HCT116 (cell line): Measurements from ENCODE around the gene GPSM3. TPM values are rescaled to one million over a fixed set of nuclear protein-coding genes. Genes with fewer than 3 reads are reported as not detected.

ENCODE experiments used
- ATAC-seq: fragments of 200-7000 bp; cut with Tn5 transposase; 2 replicates; pipeline ENCODE4 v1.9.1; 2020; ENCODE audit warnings: mild to moderate bottlenecking, moderate library complexity
- BruUV-seq: library from RNA; stranded (reverse); fragments of 400-500 nt; replicated peaks from 2 replicates; lab custom pipeline; 2021; lab: Mats Ljungman, UMichigan
- CTCF ChIA-PET: fragments of 300-600 bp; sonication (Branson Sonifier 250); formaldehyde crosslinking; loops from one replicate; lab custom pipeline; 2021; ENCODE audit warnings: antibody characterized with exemption; lab: Charles Lee
- POLR2A ChIA-PET: fragments of 300-600, 350-600 bp; sonication (Branson Sonifier 250); formaldehyde crosslinking; loops from one replicate; lab custom pipeline; 2021; ENCODE audit warnings: antibody characterized with exemption; lab: Charles Lee
- RAD21 ChIA-PET, 2 experiments: fragments of 300-600 bp; sonication (Branson Sonifier 250); formaldehyde crosslinking; loops; one replicate each; lab custom pipeline; 2023; ENCODE audit warnings: low total read pairs in 2 of 2; ENCODE audit not compliant: uncharacterized antibody in 2 of 2, unreplicated experiment in 2 of 2, low non-redundant PET in 1 of 2; lab: Charles Lee
- DNase-seq: peaks from one replicate; pipeline ENCODE4 v3.0.0-alpha.2; 2010; ENCODE audit warnings: low read depth, low spot score
- H2AFZ ChIP-seq: fragments of 200-600 bp; shearing (Covaris generic), sonication (generic); 2 replicates; pipeline ENCODE4 v1.6.1; 2017; ENCODE audit warnings: low read depth, mixed run types, mixed read lengths, antibody characterized with exemption, low read length; ENCODE audit not compliant: poor library complexity, severe bottlenecking
- H3K27ac ChIP-seq: 2 replicates; pipeline ENCODE4 v1.5.1; 2012; ENCODE audit warnings: low read depth, low read length
- H3K27me3 ChIP-seq: fragments of 200-600 bp; sonication (generic); 2 replicates; pipeline ENCODE4 v1.6.1; 2016; ENCODE audit warnings: mixed run types, low read length, mixed read lengths; ENCODE audit not compliant: insufficient read depth
- H3K36me3 ChIP-seq, 2 experiments: fragments of 200-500 bp in 1 of 2; fragments of 200-600 bp in 1 of 2; sonication (Bioruptor generic) in 1 of 2; sonication (generic) in 1 of 2; 2 replicates each; pipeline versions ENCODE4 v1.5.1 to v1.6.1; 2014 to 2016; ENCODE audit warnings: low read length in 2 of 2, inconsistent platforms in 1 of 2, mixed read lengths in 1 of 2, mixed run types in 1 of 2; ENCODE audit not compliant: insufficient read depth in 2 of 2, control insufficient read depth in 1 of 2
- H3K4me1 ChIP-seq, 2 experiments: fragments of 200-600 bp in 1 of 2; sonication (generic) in 1 of 2; 2 replicates each; pipeline versions ENCODE4 v1.5.1 to v1.6.1; 2012 to 2017; ENCODE audit warnings: low read length in 2 of 2, inconsistent platforms in 1 of 2, mild to moderate bottlenecking in 1 of 2, mixed read lengths in 1 of 2, mixed run types in 1 of 2, moderate library complexity in 1 of 2; ENCODE audit not compliant: insufficient read depth in 2 of 2, control insufficient read depth in 1 of 2
- H3K4me2 ChIP-seq: fragments of 200-600 bp; sonication (generic); 2 replicates; pipeline ENCODE4 v1.6.1; 2017; ENCODE audit warnings: mixed run types, low read length, mixed read lengths
- H3K4me3 ChIP-seq, 2 experiments: fragments of 200-600 bp in 1 of 2; sonication (generic) in 1 of 2; replicated peaks in 1 of 2; 2 replicates each; pipeline ENCODE4 v1.5.1; 2011 to 2016; ENCODE audit warnings: low read length in 2 of 2, control low read depth in 1 of 2, low read depth in 1 of 2, mild to moderate bottlenecking in 1 of 2, mixed read lengths in 1 of 2, mixed run types in 1 of 2
- H3K79me2 ChIP-seq: fragments of 200-600 bp; sonication (generic); 2 replicates; pipeline ENCODE4 v1.6.1; 2017; ENCODE audit warnings: mild to moderate bottlenecking, mixed run types, low read length, moderate library complexity, mixed read lengths; ENCODE audit not compliant: insufficient read depth
- H3K9ac ChIP-seq: fragments of 200-600 bp; sonication (generic); 2 replicates; pipeline ENCODE4 v1.6.1; 2016; ENCODE audit warnings: low read length, mixed read lengths
- H3K9me2 ChIP-seq: fragments of 200-600 bp; sonication (generic), shearing (Covaris generic); 2 replicates; pipeline ENCODE4 v1.6.1; 2017; ENCODE audit warnings: mixed run types, mild to moderate bottlenecking, moderate library complexity; ENCODE audit not compliant: insufficient read depth
- H3K9me3 ChIP-seq, 2 experiments: fragments of 200-500 bp in 1 of 2; fragments of 200-600 bp in 1 of 2; sonication (Bioruptor generic) in 1 of 2; sonication (generic) in 1 of 2; 2 replicates each; pipeline ENCODE4 v1.6.1; 2014 to 2017; ENCODE audit warnings: low read length in 2 of 2, mixed read lengths in 2 of 2, inconsistent platforms in 1 of 2, low read depth in 1 of 2, mild to moderate bottlenecking in 1 of 2, mixed run types in 1 of 2, moderate library complexity in 1 of 2; ENCODE audit not compliant: control insufficient read depth in 1 of 2, insufficient read depth in 1 of 2
- H4K20me1 ChIP-seq: fragments of 200-600 bp; sonication (generic), shearing (Covaris generic); 2 replicates; pipeline ENCODE4 v1.6.1; 2017; ENCODE audit warnings: mixed run types, mild to moderate bottlenecking, moderate library complexity; ENCODE audit not compliant: insufficient read depth
- EGR1 ChIP-seq: IDR thresholded peaks from 2 replicates; pipeline ENCODE4 v1.6.1; 2012; ENCODE audit warnings: low read depth
- ELF1 ChIP-seq: IDR thresholded peaks from 2 replicates; pipeline ENCODE4 v1.6.1; 2012; ENCODE audit warnings: low read depth, borderline replicate concordance
- EZH2phosphoT487 ChIP-seq: fragments of 200-600 bp; IDR thresholded peaks from 2 replicates; pipeline ENCODE4 v1.6.1; 2018; ENCODE audit warnings: antibody characterized with exemption, borderline replicate concordance
- FOSL1 ChIP-seq: IDR thresholded peaks from 2 replicates; pipeline ENCODE4 v1.6.1; 2012; ENCODE audit warnings: low read depth
- POLR2A ChIP-seq: IDR thresholded peaks from 2 replicates; pipeline ENCODE4 v1.7.0; 2011; ENCODE audit warnings: borderline replicate concordance; ENCODE audit not compliant: insufficient read depth, insufficient read length; ENCODE audit errors: extremely low read depth
- POLR2AphosphoS5 ChIP-seq: IDR thresholded peaks from 2 replicates; pipeline ENCODE4 v1.6.1; 2011; ENCODE audit warnings: mild to moderate bottlenecking, low read depth, low read length, moderate library complexity
- SP1 ChIP-seq: IDR thresholded peaks from 2 replicates; pipeline ENCODE4 v1.6.1; 2012; ENCODE audit warnings: low read depth
- SRF ChIP-seq: IDR thresholded peaks from 2 replicates; pipeline ENCODE4 v1.6.1; 2012; ENCODE audit warnings: low read depth
- TCF7L2 ChIP-seq: IDR thresholded peaks from 2 replicates; pipeline ENCODE4 v1.7.0; 2011; ENCODE audit warnings: borderline replicate concordance, inconsistent platforms; ENCODE audit not compliant: insufficient read depth, insufficient read length; ENCODE audit errors: extremely low read depth
- ZFX ChIP-seq: fragments of 450-650 bp; IDR thresholded peaks from 2 replicates; pipeline ENCODE4 v1.6.1; 2017
- ZNF274 ChIP-seq: fragments of 200-500 bp; sonication (Bioruptor generic); IDR thresholded peaks from 2 replicates; pipeline ENCODE4 v1.6.1; 2014; ENCODE audit warnings: mild to moderate bottlenecking, low read depth, low read length, inconsistent platforms
- intact Hi-C: fragments of 100-400 bp; cut with micrococcal nuclease; formaldehyde crosslinking; loops from 2 replicates; pipeline ENCODE4 v1.10.0; 2022
- total RNA-seq: library from RNA; stranded (reverse); gene quantifications from one replicate; pipeline ENCODE4 v1.2.1, GENCODE V29; 2021; ENCODE audit not compliant: unreplicated experiment
- TF ChIP-seq, protein P1 (sequence below): IDR thresholded peaks from 2 replicates; pipeline ENCODE4 v1.6.1; 2012; ENCODE audit warnings: low read depth
- TF ChIP-seq, protein P2 (sequence below): IDR thresholded peaks from 2 replicates; pipeline ENCODE4 v1.6.1; 2011; ENCODE audit warnings: mild to moderate bottlenecking, low read length, moderate library complexity; ENCODE audit not compliant: insufficient replicate concordance; ENCODE audit errors: extremely low read depth
- TF ChIP-seq, protein P3 (sequence below), 3 experiments: fragments of 200-600 bp in 1 of 3; sonication (generic) in 1 of 3; IDR thresholded peaks in 2 of 3; conservative IDR thresholded peaks in 1 of 3; 2 replicates each; pipeline ENCODE4 v1.5.1; 2012 to 2017; ENCODE audit warnings: low read depth in 2 of 3, low read length in 2 of 3, antibody characterized with exemption in 1 of 3, borderline replicate concordance in 1 of 3, control low read depth in 1 of 3, mild to moderate bottlenecking in 1 of 3, mixed read lengths in 1 of 3, mixed run types in 1 of 3, moderate library complexity in 1 of 3; ENCODE audit not compliant: insufficient read depth in 1 of 3

Gene GPSM3
- total RNA-seq, 1 experiment from 2014 or later, result 1.2 TPM

DNA sequence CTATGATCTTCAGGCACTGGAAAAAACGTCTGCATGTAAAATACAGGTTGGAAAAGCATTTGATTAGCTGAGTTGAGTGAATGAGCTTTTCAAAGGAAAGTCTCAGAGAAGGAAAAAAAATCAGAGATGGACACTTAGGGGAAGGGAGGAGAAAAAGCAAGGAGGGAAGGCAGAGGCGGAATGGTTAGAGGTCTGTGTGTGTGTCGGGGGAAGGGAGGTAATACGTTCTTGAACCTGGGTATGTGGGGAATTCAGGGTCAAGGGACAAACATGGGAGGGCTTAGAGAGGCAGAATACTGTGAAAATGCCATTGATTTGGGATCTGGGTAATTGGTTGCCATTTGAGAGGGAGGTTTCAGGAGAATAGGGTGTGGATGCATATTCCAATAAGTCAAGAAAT is 45.8 kb downstream of the GPSM3 start:
- ATAC-seq (no peak), DNase-seq (no peak)
- no peaks in the 10 kb centered on the region for H3K9me2 ChIP-seq
- no peaks in the 10 kb centered on the region for H3K9me3 ChIP-seq
- CTCF ChIA-PET, result interaction anchor here (1.4 kb wide), 1 partner anchor 19 kb away, joined by 3 read pairs; the partner anchor contains the start of gene ATF6B
- BruUV-seq, result no TSS peak
- no peaks in the 10 kb centered on the region for H3K36me3 ChIP-seq
- no peak overlapping the region for H3K27ac ChIP-seq
- H3K79me2 ChIP-seq, result no peaks in the 10 kb centered on the region
- intact Hi-C loops, result no loop called here
- no peak overlapping the region for H3K4me2 ChIP-seq
- POLR2A ChIA-PET, result no interaction called here
- H3K9ac ChIP-seq, result no peak overlapping the region
- RAD21 ChIA-PET, result no interaction called here
- H2AFZ ChIP-seq, result no peak overlapping the region
- no peaks in the 10 kb centered on the region for H3K27me3 ChIP-seq
- TF ChIP-seq, protein P1, sequence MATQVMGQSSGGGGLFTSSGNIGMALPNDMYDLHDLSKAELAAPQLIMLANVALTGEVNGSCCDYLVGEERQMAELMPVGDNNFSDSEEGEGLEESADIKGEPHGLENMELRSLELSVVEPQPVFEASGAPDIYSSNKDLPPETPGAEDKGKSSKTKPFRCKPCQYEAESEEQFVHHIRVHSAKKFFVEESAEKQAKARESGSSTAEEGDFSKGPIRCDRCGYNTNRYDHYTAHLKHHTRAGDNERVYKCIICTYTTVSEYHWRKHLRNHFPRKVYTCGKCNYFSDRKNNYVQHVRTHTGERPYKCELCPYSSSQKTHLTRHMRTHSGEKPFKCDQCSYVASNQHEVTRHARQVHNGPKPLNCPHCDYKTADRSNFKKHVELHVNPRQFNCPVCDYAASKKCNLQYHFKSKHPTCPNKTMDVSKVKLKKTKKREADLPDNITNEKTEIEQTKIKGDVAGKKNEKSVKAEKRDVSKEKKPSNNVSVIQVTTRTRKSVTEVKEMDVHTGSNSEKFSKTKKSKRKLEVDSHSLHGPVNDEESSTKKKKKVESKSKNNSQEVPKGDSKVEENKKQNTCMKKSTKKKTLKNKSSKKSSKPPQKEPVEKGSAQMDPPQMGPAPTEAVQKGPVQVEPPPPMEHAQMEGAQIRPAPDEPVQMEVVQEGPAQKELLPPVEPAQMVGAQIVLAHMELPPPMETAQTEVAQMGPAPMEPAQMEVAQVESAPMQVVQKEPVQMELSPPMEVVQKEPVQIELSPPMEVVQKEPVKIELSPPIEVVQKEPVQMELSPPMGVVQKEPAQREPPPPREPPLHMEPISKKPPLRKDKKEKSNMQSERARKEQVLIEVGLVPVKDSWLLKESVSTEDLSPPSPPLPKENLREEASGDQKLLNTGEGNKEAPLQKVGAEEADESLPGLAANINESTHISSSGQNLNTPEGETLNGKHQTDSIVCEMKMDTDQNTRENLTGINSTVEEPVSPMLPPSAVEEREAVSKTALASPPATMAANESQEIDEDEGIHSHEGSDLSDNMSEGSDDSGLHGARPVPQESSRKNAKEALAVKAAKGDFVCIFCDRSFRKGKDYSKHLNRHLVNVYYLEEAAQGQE, result no peak
- TF ChIP-seq EZH2phosphoT487 (no peak), ZFX (no peak), SP1 (no peak), EGR1 (no peak), SRF (no peak), ZNF274 (no peak), TCF7L2 (no peak), FOSL1 (no peak), ELF1 (no peak), POLR2A (no peak), POLR2AphosphoS5 (no peak)
- TF ChIP-seq, protein P2, sequence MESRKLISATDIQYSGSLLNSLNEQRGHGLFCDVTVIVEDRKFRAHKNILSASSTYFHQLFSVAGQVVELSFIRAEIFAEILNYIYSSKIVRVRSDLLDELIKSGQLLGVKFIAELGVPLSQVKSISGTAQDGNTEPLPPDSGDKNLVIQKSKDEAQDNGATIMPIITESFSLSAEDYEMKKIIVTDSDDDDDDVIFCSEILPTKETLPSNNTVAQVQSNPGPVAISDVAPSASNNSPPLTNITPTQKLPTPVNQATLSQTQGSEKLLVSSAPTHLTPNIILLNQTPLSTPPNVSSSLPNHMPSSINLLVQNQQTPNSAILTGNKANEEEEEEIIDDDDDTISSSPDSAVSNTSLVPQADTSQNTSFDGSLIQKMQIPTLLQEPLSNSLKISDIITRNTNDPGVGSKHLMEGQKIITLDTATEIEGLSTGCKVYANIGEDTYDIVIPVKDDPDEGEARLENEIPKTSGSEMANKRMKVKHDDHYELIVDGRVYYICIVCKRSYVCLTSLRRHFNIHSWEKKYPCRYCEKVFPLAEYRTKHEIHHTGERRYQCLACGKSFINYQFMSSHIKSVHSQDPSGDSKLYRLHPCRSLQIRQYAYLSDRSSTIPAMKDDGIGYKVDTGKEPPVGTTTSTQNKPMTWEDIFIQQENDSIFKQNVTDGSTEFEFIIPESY, result no peak
- TF ChIP-seq, protein P3, sequence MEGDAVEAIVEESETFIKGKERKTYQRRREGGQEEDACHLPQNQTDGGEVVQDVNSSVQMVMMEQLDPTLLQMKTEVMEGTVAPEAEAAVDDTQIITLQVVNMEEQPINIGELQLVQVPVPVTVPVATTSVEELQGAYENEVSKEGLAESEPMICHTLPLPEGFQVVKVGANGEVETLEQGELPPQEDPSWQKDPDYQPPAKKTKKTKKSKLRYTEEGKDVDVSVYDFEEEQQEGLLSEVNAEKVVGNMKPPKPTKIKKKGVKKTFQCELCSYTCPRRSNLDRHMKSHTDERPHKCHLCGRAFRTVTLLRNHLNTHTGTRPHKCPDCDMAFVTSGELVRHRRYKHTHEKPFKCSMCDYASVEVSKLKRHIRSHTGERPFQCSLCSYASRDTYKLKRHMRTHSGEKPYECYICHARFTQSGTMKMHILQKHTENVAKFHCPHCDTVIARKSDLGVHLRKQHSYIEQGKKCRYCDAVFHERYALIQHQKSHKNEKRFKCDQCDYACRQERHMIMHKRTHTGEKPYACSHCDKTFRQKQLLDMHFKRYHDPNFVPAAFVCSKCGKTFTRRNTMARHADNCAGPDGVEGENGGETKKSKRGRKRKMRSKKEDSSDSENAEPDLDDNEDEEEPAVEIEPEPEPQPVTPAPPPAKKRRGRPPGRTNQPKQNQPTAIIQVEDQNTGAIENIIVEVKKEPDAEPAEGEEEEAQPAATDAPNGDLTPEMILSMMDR (IDR thresholded peaks at IDR 0.05 in 2 of 3, conservative IDR thresholded peaks at IDR 0.05 in 1 of 3; ENCODE audit: borderline replicate concordance in 1 of 3, insufficient read depth in 1 of 3, low read depth in 2 of 3, low read length in 2 of 3), result no peak
- H4K20me1 ChIP-seq, result no peaks in the 10 kb centered on the region
- H3K4me3 ChIP-seq, result no peak overlapping the region
- H3K4me1 ChIP-seq, result no peaks in the 10 kb centered on the region
